GM21737 (cell line): Measurements from ENCODE around the gene NOM1.

Experiments
- ATAC-seq: cut with Tn5 transposase; IDR thresholded peaks from one replicate; pipeline ENCODE4 v1.9.1; 2021; ENCODE audit warnings: mild to moderate bottlenecking, moderate library complexity; ENCODE audit not compliant: unreplicated experiment

Gene NOM1

DNA sequence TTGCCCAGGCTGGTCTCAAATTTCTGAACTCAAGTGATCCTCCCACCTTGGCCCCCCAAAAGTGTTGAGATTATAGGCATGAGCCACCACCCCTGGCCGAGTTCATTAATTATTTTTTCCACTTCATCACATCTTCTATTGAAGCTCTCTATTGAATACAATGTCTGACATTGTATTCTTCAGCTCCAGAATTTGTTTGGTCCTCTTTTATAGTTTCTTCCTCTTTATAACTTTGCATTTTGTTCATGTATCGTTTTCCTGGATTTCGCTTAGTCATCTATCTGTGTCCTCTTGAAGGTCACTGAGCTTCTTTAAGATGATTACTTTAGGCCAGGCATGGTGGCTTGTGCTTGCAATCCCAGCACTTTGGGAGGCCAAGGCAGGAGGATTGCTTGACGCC is 30.2 kb downstream of the NOM1 start:
- no peak for ATAC-seq

DNA sequence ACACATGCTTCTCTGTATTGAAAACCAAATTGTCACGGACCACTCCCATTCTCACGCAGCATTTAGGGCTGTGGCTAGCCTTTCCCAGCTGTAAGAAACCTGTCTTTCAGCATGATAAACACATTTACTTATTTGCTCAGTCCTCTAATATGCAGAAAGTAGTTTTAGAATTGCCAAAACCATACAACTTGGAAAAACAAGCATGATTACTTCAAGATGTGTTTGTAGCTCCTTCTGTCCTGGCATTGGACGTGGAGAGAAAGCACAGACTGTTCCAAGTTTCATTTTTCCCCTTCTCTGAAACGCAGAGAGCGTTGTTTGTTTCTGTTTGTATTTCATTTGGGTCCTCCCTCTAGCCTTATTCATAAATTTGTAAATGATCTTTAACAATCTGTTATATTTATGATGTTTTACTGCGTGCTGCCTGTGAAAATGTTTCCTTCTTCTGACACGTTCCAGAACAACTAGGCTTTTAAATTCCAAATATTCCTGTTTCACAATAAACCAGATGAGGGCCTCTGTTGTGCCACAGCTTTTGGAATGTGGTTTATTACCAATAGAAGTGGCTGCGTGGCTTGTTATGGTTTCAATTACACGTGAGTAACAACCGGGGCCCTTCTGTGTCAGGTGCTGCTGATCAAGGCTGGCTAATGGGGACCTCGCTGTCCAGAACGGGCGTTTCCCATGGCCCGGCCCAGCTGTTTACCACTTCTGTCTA is 34.8 kb downstream of the NOM1 start:
- no peak for ATAC-seq

DNA sequence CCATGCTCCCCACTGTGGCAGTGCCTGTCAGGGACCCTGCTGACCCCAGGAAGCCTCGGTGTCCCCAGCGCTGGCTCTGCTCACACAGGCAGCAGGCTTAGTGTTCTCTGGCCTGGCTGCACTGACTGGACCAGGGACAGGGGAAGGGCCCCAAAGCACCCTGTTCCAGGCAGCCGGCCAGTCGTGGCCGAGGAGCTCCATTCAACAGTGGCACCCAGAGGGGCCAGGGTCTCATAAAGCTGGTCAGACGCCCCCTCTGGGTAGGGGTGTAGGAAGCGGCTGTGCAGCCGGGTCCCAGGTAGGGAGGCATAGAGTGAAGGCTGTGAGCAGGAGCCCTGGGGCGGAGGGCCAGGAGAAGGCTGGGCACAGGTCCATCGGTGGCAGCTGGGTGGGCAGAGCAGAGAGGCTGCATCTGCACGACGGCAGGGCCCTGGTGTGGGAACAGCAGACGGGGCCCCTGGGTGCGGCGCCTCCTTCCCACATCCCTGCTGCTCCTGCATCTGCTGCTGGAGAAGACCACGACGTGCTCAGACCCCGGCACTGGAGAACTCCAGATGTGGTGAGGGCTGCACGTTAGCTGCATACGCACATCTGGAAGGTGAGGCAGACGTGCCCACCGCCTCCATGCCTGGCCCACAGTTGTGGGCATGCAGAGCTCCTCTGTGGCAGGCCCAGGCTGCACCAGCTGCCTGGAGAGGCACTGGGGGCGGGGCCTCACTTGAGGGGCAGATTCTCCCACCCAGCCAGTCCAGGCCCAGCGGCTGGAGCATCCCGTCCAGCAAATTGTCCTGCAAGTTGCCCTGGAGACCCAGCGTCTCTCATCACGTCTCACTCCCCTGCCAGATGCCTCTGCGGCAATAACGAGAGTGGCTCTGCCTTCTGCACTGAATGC is 35.8 kb downstream of the NOM1 start:
- no peak for ATAC-seq

DNA sequence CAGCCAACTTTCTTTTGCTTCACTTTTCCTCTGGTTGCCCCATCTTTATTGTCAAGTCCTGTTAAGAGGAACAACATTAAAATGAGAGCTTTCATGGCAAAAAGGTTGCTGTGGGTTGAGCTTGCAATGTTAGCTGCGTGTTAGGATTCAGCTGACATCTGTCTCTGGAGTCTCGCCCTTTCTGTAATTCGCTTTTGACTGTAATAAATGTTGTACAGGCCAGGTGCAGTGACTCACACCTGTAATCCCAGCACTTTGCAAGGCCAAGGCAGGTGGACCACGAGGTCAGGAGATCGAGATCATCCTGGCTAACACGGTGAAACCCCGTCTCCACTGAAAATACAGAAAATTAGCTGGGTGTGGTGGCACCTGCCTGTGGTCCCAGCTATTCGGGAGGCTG is 36.9 kb downstream of the NOM1 start:
- no peak for ATAC-seq

DNA sequence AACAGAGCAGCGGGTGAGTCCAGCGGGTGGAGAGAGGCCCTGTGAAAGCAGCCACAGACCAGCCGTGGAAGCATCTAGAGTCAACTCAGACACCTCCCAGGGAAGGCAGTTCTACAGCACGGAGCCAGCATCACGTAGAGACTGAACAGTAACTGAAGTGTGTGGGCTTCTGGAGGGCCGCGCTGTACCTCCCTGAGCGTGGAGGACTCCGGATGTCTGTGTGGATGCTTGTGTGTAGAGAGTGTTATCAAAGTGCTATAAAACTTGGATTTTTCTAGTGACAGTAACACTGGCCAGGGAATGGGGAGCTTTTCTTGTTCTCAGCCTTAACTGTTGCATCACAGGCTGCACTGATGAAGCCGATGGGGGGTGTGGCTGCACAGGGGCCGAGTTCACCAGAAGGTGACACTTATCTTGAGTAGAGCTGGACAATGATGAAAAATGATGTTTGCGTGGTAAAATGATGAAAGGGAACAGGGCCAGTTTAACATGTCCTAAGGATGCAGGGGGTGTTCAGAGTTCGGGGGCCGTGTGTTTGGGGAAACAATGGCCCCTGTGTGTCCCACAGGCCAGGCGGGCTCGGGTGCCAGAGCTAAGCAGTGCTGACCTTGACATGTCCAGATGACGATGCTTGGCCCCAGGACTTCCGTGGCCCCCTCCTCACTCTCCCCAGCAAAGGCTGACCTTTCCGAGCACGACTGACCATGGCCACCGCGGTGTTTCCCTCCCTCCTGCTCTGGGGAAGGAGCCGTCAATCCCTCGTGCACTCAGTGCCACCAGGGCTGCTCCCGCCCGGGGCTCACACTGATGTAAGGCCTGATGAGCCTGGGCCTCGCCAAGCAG is 39.1 kb downstream of the NOM1 start:
- ATAC-seq: no peak

DNA sequence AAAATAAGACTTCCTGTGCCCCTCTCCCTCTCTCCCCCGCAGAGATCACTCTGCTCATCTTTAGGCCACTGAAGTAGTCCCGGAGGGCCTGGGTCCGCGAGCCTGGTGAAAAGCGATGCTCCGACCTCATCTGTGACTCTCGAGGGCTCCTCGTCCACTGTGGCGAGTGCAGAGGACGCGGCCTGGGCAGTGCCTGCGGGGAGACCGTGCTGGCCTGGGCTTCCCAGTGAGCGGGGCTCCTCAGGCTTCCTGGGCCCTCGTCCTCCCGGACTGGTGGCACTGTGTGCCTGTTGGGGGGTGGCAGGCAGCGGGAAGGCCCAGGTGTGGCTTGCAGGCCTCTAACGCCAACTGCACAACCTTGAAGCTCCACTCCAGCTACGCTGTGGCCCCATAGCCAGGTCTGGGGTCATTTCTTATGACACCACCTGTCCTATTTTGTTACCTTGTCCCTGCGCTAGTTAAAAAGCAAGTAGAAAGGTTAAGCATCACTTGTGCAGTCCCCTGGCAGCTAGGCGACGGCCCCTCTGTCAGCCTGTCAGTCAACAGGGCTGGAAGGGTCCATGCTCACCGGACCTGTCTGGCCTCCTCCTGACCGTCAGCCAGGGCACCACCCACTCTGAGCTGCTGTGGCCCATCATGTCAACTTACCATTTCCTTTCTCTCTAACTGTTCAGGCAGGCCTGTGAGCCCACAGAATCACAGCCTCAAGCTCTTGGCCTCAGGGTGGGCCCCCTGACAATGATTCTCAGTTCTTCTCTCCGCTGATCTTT is 40.4 kb downstream of the NOM1 start:
- no peak for ATAC-seq

DNA sequence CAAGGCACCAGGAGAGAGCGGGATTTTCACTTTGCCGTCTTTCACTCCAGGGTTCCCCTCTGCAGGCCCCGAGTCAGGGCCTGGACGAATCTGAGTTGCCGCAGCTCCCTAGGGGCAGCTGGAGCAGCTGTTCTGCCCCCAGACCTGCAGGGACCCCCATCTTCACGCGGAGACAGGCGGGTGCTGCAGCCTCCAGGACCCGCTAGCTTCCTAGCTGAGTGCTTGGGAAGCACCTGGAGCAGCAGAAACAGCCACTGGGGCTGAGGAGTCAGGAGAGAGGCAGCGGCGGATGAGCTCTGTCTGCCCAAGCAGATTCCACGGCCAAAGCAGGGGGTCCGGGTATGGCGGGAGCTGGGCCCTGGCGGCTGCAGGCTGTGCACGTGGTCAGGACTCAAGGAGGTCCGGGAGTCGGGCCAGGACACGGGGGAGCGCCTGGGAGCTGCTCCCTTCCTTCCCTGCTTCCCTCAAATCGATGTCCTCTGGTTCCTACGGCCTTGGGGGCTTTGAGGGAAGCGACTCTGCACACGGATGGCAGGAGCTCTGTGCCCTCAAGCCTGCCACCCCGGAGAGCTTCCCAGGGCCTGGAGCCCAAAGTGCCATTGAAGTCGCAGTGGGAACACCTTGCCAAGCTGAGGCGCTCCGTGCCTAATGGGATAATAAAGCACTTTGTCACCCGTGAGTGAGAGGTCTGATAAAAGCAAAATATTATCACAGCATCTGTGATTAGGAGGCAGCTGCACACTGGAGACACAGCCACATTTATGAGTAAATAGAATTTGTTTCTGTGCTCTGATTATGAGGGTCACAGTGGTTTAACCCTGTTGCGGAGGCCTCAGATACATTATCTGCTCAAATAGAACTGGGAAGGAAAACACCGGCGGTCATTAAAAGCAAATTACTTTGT is 43.8 kb downstream of the NOM1 start:
- ATAC-seq: no peak

DNA sequence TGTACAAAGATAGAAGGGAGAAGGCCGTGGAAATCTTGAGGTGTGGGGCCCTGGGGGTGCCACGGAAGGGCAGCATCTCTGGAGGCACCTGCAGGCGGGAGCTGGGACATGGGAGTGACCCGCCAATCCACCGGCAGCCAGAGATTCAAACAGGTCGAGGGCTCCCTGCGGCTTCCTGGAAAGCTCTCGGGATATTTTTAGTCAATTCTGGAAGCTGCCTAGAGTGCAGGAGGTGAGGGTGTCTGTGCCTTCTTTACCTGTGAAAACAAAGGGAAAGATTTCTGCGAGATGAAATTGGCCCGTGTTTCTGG is 44.4 kb downstream of the NOM1 start:
- ATAC-seq: no peak

DNA sequence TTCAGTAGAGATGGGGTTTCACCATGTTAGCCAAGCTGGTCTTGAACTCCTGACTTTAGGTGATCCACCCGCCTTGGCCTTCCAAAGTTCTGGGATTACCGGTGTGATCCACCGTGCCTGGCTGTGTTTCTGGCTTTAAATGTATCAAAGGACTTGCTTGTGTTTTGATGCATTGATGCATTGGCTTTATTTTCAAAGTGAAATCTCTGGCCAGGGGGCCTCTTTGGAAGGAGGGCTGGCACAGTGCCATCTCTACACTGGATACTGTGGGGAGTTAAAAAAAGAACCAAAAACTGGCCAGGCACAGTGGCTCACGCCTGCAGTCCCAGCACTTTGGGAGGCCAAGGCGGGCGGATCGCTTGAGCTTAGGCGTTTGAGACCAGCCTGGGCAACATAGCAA is 44.9 kb downstream of the NOM1 start:
- no peak for ATAC-seq

DNA sequence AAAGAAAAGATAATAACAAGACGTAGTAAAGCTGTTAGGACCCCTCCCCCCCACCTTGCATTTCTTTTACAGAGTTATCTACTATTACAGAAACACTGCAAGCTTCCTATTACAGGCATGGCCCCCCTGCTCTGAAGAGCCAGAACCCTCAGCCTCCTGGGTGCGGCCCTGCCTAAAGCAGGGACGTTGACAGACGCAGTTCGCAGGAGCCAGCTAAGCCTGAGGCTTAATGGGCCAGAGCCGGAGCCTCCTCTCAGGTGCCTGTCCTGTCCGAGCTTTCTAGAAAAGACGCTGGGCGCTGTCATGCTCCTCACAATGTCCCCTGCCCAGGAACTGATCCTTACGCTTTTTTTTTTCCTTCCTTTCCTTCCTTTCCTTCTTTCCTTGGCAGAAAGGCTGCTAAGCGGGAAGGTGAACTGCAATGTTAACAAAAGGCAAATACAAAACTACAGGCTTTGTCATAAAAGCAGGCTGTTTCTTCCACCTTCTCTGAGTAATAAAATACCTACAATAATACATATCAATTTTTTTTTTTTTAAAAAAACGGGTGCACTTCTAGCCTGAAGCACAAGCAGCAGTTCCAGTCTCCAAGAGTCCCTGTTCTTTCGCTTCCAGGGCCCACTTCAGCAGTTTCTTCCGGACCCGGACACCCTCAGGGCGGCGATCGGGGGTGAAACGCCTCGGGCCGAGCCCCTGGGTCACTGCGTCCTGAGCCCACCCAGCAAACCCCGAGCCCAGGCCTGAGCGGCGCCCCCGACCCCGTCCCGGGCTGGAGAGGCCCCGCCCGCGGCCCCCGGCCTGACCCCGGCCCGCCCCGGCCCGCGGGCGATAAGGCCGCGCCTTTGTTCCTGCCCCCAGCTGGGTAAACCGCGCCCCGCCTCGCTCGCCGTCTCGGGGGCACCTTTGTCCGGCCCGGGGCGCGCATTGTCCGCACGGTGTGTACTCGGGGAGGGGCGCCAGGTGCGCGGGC is 49.8 kb downstream of the NOM1 start:
- no peak for ATAC-seq

DNA sequence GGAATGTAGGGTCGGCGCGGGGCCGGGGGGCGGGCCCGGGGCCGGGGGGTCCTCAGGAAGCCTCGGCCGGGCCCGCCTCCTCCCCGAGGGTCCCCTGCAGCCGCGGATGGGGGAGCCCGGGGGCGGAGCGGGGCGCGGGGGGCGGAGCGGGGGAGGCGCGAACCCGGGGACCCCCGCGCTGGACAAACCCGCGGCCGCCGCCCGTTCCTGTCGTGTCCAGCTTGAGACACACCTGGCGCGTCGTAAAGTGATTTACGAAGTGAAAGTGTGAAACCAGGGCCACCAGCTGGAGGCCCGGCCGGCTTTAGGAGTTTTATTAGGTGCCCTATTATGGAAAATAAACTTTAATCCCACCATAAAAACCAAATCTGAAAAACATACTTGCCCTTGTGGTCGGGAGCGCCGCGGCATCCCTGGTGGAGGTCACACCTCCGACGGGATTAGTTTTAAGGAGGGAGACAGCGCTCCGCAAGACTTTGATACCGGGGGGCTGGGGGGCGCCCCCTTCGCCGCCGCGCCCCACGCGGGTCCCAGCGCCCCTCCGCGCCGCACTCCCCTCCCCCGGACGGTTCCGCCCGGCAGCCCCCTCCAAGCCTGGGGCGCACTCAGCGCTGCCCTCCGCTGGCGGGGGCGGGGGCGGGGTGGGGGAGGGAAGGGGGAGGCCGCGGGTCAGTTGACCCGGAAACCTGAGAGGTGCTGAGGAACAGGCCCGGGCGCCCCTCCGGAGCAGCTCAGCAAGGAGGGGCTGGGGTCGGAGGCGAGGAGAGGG is 50.6 kb downstream of the NOM1 start:
- ATAC-seq: no peak

DNA sequence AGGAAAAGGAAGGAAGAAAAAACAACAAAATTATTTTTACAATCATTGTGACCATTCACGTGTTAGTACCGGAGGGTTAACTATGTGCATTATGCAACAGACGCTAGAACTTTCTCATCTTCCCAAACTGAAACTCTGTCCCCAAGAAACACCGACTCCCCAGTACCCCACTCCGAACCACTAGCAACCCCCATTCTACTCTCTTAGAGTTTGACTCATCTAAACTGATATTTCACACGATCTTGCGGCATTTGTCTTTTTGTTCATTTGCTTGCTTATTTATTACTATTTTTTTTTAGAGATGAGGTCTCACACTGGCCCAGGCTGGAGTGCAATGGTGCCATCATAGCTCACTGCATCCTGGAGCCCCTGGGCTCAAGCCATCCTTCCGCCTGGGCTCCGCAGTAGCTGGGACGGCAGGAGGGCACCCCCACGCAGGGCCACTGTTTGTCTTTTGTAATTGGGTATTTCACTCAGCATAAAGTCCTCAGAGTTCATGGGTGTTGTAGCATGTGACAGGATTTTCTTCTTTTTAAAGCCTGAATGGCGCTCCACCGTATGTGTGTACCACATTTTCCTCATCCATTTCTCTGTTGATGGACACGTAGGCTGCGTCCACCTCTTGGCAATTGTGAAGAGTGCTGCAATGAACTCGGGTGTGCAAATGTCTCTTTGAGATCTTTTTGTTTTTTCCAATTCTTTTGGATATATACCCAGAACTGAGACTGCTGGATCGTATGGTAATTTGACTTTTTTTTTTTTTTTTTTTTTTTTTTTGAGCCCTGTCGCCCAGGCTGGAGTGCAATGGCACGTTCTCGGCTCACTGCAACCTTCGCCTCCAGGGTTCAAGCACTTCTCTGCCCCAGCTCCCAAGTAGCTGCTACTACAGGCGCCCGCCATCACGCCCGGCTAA is 51.5 kb downstream of the NOM1 start:
- no peak for ATAC-seq

DNA sequence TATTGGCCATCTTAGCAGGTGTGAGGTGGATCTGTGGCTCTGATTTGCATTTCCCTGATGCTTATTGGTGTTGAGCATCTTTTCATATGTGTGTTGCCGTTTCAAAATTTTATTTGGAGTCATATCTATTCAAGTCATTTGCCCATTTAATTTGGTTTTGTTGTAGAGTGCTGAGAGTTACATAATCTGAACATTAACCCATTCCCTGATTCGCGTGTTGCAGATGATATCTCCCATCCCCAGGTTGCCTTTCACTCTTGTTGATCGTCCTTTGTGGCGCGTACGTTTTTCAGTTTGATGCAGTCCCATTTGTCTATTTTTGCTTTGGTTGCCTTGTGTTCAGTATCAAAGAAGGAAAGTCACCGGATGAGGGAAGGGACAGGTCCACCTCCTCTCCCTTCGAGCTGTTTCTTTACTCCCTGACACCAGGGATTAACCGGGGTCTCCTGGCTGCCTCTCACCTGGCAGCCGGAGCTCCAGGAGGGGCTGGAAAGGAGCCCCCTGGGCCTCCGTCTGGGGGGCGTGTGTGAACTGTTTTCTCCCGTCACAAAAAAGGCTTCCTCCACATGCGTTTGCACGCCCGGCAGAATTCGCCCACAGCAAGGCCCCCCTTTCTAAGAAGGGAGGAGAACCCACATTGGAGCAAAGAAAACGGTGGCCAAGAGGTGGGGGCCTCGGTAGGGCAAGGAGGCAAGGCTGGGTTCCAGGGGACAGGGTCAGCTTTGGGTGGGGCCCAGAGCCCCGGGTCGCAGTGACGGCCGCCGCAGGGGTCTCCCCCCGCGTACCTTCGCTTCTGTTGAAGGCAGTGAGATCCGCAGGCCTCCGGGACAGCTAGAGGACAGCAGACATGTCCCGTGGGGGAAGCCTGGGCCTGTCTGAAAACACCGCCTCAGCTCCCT is 52.7 kb downstream of the NOM1 start:
- no peak for ATAC-seq

DNA sequence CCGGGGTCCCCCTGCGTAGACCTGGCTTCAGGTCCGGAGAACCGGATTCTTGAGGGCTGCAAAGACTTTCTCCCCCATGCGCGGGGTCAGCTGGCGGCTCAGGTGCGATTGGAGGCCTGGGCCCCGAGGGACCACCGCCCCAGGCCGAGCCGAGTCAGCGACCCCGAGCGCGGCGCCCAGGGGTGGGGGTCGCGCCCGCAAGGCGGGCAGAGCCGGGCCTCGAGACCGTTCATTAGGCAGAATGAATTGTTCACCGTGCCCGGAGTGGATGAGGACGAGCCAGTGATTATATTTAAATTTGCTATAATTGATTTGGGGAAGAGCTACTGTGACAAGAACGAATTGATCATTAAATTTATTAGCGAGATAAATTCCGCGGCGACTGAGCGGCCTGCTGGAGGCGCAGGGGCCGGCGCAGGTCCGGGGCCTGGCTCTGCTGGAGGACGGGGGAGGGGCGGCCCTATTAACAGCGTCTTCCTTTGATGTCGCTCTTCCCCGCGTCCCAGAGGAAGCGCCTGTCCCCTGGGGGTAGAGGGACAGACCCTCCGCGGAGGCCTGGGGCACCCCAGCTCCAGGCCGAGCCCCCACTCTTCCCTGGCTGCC is 53.4 kb downstream of the NOM1 start:
- no peak for ATAC-seq

DNA sequence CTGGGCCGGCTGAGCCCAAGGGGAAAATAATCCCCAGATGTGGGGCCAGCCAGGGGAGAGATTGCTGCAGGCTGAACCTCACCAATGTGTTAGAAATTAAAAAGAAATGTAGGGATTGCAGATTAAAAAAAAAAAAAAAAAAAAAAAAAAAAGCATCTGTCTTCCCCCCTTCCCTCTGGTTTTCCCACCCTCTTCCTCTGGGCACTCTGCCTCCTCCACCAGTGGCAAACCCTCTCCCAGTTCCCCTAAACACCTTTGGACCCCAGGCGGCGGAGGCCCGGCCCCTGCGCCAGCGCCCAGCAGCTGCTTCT is 53.9 kb downstream of the NOM1 start:
- ATAC-seq: no peak
